ENCODE results near the gene CHP1.
"Not testable (repeated sequence)": the region's sequence is repeated elsewhere in the genome, so short reads cannot be mapped to it uniquely, and the experiment has no call there.

DNA sequence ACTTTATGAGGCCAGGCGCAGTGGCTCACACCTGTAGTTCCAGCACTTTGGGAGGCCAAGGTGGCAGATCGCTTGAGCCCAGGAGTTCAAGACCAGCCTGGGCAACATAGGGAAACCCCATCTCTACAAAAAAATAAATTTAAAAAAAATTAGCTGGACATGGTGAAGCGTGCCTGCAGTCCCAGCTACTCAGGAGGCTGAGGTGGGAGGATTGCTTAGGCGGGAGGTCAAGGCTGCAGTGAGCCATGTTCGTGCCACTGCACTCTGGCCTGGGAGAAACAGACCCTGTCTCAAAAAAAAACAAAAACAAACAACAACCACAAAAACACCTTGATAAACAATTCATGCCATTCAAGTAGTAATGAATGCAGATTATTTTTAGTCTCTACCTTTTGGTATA is 4.2 kb downstream of the CHP1 start:
- TF ChIP-seq, protein P1, sequence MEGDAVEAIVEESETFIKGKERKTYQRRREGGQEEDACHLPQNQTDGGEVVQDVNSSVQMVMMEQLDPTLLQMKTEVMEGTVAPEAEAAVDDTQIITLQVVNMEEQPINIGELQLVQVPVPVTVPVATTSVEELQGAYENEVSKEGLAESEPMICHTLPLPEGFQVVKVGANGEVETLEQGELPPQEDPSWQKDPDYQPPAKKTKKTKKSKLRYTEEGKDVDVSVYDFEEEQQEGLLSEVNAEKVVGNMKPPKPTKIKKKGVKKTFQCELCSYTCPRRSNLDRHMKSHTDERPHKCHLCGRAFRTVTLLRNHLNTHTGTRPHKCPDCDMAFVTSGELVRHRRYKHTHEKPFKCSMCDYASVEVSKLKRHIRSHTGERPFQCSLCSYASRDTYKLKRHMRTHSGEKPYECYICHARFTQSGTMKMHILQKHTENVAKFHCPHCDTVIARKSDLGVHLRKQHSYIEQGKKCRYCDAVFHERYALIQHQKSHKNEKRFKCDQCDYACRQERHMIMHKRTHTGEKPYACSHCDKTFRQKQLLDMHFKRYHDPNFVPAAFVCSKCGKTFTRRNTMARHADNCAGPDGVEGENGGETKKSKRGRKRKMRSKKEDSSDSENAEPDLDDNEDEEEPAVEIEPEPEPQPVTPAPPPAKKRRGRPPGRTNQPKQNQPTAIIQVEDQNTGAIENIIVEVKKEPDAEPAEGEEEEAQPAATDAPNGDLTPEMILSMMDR (conservative IDR thresholded peaks at IDR 0.05; ENCODE audit: low read length) = not testable (repeated sequence)
- not testable (repeated sequence) for TF ChIP-seq EZH2phosphoT487 (IDR thresholded peaks at IDR 0.05; ENCODE audit: borderline replicate concordance, low read depth, low read length)

All from OCI-LY7 (cell line).